Activated CD4-positive, alpha-beta T cell treated with anti-CD3 and anti-CD28 coated beads for 1 hour (primary cell): ENCODE data around the gene TAF9.
A peak's percentile ranks its signal among the peaks of the same experiment; 100 is the strongest.
"Not testable (repeated sequence)": the region's sequence is repeated elsewhere in the genome, so short reads cannot be mapped to it uniquely, and the experiment has no call there.

ENCODE experiments used
- DNase-seq: peaks from one replicate; pipeline ENCODE4 v3.0.0-alpha.2; 2020

TAF9 gene

GRCh38 chr5:69334793-69335268, 34.5 kb downstream of the TAF9 start:
- peak; percentile 56 for DNase-seq

GRCh38 chr5:69333668-69334315, 35.5 kb downstream of the TAF9 start:
- DNase-seq: not testable (repeated sequence)

GRCh38 chr5:69331528-69332445, 37.5 kb downstream of the TAF9 start:
- no peak for DNase-seq

- no peak for DNase-seq
Observed at GRCh38 chr5:69329905-69330489, 39.3 kb downstream of the TAF9 start.

GRCh38 chr5:69326365-69326764, 43.0 kb downstream of the TAF9 start:
- no peak for DNase-seq

- DNase-seq: no peak
Observed at GRCh38 chr5:69317391-69317790, 51.9 kb downstream of the TAF9 start.

GRCh38 chr5:69315972-69316371, 53.3 kb downstream of the TAF9 start:
- DNase-seq: no peak
